Peyer's patch (tissue), 4 donors: ENCODE measurements around the gene CD209.

Experiments used
- CTCF ChIP-seq, 6 experiments: fragments of 450-650 bp in 4 of 6; fragments of 200-600 bp in 2 of 6; sonication (generic) in 1 of 6; IDR thresholded peaks; one replicate each; pipeline ENCODE4 v1.5.1; 2017 to 2019; ENCODE audit warnings: antibody characterized with exemption in 6 of 6, mild to moderate bottlenecking in 3 of 6, moderate library complexity in 1 of 6
- POLR2A ChIP-seq, 2 donors: fragments of 450-650 bp; IDR thresholded peaks; one replicate each; pipeline ENCODE4 v1.5.1; 2017; ENCODE audit warnings: antibody characterized with exemption in 2 of 2, mild to moderate bottlenecking in 2 of 2, moderate library complexity in 2 of 2

DNA sequence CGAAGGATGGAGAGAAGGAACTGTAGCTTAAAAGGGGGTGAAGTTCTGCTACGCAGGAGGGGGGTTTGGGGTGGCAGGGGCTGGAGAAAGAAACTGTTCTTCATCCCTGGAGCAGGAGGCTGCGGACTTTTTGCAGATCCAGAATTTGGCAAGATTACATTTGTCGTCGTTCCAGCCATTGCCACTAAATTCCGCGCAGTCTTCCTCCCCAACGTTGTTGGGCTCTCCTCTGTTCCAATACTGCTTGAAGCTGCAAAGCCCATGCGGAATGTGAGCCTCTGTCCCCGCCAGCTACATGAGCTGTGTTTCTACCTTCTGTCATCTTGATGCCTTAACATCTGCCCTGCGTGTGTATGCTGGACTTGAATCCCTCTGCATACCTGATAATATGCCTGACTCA lies 4.3 kb downstream of the CD209 start:
- no peak for TF ChIP-seq POLR2A (IDR thresholded peaks at IDR 0.05)
- TF ChIP-seq CTCF (IDR thresholded peaks at IDR 0.05): no peak
